SK-N-DZ (cell line): ENCODE results near the gene NRF1.
A peak's percentile ranks its signal among the peaks of the same experiment; 100 is the strongest.
"Not testable (repeated sequence)": the region's sequence is repeated elsewhere in the genome, so short reads cannot be mapped to it uniquely, and the experiment has no call there.

Source experiments
- DNase-seq: peaks from one replicate; pipeline ENCODE4 v3.0.0-alpha.2; 2015; ENCODE audit warnings: low spot score

The NRF1 gene

DNA sequence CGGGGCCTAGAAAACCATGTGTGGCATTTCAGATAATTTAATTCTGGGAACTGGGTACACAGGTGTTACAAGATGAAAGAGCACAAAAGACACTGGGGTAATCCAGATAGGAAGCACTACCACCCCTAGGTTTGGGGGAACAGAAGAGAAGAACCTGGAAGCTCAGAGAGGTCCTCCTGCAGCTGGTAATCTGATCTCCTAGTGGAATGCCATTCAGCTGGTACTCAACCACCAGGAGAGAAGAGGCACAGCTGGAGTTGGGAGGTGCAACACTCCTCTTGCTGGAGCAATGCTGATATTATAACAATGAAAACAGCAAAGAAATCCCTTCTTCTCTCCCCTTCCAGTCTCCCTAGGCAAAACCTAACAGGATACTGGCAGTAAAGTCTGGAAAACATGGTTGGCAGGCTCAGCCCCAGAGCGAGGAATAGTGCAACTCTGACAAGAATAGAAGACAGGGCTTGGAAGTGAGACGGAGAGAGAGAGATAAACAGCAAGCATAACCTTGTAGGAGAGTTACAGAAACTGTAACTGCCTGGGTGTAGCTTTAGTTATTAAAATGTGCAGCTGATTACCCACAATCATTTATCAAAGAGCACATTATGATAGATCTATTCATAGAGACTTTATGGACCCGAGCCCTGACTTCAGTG lies 35.0 kb downstream of the NRF1 start:
- no peak for DNase-seq

DNA sequence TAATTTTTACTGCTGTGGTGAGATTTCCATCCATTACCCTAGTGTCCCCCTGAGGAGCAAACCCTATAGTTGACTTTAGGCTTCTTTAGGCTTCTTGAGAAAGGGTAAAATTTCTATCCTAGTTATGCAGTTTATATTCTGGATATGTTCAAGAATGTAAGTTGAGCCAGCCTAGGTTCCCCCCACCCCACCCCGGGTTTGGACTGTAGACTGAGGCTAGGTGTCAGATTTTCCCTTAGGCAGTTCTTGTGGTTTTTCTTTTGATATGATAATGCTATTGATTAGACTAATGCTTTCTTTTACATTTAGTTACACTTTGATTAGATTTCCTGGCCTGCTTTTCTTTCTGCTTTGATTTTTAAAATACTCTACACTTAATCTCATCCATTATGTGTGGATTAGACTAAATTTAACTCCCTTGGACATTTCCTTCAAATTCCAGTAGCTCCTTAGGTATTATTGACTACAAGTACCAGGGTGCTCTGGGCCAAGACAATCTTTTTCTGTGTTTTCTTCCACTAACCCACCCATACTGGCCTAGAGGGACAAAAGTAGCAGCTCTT lies 37.7 kb downstream of the NRF1 start:
- DNase-seq, result no peak

DNA sequence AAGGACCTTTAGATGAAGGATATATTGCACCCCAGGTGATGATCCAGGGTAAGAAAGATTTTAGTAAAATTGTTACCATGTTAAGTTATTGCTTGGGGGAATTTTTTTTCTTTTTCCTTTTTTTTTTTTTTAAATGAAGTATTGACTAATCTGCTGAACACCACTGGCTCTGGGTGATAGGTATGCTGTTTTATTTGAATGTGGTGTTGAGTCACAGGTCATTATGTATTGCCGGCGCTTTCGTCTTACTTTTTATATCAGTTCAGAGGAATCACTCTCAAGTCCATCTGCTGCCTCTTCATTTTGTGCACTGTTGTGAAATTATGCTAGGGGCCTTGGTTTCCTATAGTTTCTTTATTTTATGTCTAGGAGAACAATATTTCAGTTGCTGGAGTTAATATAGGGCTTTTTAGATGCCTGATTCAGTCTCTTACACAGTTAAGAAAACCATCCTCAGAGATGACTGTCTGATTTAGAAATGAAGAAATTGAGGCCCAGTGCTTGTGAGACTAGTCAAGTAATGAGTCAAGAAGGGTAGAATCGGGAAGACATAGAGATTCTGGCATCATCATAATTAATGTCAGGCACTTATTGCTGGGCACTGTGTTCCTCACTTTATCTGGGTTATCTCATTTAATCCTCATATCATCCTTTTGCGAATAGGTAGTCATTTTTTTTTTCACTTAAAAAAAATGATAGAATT lies 38.7 kb downstream of the NRF1 start:
- DNase-seq, result no peak

DNA sequence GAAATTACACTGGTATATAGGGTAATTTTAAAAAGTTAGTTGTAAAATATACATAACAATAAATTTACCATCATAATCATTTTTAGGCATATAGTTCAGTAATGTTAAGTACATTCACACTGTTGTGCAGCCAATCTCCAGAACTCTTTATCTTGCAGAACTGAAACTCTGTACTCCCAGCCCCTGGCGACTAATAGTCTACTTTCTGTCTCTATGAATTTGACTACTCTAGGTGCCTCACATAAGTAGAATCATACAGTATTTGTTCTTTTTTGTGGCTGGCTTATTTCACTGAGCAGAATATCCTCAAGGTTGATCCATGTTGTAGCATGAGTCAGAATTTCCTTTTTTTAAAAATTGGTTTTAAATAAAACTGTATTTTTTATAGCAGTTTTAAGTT lies 41.4 kb downstream of the NRF1 start:
- DNase-seq, result no peak

DNA sequence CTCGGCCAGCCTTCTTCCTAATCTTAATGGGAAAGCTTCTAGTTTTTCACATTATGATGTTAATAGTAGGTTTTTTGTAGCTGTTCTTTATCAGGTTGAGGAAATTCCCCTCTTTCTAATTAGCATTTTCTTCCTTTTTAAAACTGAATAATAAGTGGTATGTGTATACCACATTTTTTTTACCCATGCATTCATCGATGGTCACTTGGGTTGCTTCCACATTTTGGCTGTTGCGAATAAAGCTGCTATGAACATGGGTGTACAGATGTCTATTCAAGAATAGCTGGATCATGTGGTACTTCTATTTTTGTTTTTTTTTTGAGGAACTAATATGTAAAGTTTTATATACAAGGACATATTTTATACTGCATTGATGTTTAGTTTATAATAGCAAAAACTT lies 44.3 kb downstream of the NRF1 start:
- no peak for DNase-seq

DNA sequence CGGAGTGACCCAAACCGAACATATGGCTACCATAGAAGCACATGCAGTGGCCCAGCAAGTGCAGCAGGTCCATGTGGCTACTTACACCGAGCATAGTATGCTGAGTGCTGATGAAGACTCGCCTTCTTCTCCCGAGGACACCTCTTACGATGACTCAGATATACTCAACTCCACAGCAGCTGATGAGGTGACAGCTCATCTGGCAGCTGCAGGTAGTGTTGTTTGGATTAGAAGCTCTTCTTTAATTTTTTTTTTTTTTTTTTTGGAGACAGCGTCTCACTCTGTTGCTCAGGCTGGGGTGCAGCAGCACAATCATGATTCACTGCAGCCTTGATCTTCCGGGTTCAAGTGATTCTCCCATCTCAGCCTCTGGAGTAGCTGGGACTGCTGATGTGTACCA lies 45.8 kb downstream of the NRF1 start:
- no peak for DNase-seq

DNA sequence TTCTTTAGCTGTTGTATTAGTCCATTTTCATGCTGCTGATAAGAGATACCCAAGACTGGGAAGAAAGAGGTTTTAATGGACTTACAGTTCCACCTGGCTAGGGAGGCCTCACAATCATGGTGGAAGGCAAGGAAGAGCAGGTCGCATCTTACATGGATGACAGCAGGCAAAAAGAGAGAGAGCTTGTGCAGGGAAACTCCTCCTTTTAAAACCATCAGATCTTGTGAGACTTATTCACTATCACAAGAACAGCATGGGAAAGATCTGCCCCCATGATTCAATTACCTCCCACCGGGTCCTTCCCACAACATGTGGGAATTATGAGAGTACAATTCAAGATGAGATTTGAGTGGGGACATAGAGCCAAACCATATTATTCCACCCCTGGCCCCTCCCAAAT lies 48.4 kb downstream of the NRF1 start:
- not testable (repeated sequence) for DNase-seq

DNA sequence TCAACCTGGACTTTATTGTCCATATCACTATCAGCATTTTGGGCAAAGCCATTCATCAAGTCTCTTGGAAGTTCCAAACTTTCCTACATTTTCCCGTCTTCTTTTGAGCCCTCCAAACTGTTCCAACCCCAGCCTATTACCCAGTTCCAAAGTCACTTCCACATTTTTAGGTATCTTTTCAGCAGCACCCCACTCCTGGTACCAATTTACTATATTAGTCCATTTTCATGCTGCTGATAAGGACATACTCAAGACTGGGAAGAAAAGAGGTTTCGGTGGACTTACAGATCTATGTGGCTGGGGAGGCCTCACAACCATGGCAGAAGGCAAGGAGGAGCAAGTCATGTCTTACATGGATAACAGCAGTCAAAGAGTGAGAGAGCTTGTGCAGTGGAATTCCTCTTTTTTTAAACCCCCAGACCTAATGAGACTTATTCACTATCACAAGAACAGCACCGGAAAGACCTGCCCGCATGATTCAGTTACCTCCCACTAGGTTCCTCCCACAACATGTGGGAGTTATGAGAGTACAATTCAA lies 50.2 kb downstream of the NRF1 start:
- no peak for DNase-seq

DNA sequence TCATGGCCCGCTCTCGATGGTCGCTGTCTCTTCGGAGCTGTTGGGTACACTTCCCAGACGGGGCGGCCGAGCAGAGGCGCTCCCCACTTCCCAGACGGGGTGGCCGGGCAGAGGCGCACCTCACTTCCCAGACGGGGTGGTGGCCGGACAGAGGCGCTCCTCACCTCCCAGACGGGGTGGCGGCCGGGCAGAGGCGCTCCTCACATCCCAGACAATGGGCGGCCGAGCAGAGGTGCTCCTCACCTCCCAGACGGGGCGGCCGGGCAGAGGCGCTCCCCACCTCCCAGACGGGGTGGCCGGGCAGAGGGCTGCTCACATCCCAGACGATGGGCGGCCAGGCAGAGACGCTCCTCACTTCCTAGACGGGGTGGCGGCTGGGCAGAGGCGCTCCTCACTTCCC lies 51.7 kb downstream of the NRF1 start:
- not testable (repeated sequence) for DNase-seq

DNA sequence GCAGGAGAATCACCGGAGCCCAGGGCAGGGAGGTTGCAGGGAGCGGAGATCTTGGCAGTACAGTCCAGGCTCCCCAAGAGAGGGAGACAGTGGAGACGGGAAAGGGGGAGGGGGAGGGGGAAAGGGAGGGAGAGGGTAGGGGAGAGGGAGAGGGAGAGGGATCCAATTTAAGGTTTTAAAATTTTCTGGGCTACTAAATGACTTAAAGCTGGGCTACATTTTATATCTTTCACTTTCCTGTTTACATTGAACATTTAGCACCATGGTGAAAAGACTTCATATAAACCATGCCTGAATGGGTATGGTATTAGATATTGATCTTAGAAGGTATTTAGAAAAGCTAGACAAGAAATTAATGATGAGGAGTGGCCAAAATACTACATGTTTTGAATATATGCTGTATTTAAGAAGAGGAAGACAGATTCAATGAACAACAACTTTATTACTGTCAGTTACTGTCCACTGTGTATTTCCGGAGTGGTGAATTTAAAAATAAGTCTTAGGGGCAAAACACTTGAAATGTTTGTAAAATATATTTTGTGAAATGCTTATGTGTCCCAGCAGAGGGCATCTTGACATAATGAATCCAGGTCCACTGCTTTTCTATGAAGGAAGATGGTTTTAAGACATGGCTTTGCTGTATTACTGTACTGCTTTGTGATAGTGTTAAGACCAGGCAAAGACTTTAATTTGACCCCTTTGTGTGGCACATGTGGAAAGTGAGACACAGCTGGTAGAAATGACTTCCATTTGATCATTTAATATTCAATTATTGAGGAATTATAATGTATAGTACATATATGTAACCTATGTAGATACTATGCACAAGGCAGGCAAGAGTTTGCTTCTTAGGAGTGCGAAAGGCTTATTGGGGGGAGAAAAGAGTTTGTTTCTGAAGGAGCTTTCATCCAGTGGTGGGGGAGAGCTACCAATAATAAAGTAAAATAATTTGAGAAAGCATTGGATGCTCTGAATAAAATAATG lies 52.8 kb downstream of the NRF1 start:
- peak; percentile 49 for DNase-seq

DNA sequence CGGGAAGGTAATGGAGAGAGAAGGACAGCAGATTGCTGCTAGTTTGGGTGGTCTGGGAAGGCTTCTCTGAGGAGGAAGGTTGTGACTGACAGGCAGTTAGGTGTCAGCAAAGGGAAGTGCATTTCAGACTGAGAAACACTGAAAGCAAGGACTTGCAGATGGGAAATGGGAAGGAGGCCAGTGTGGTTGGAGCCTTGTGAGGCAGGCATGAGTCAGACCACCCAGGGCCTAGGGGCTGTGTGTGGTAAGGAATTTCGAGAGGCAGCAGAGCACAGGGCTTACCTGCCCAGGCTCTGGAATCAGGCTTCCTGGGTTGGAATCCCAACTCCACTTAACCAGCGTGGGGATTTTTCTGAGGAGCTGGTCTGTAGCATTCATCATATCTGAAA lies 53.5 kb downstream of the NRF1 start:
- no peak for DNase-seq

DNA sequence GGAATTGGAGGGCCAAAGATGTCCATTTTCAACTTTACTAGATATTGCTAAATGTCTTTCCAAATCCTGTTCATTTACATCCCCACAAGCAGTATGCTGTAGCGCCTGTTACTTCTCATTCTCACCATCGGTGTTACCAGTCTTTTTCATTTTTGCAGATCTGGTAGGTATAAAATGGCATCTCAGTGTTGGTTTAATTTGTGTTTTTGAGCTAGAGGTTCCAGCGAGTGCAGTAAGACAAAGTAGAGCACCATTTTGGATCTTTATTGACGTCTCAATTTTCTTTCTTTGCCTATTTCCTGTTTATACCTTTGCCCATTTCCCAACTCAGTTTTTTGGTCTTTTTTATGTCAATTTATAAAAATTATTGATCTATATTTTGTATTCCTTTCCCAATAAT lies 55.6 kb downstream of the NRF1 start:
- no peak for DNase-seq

DNA sequence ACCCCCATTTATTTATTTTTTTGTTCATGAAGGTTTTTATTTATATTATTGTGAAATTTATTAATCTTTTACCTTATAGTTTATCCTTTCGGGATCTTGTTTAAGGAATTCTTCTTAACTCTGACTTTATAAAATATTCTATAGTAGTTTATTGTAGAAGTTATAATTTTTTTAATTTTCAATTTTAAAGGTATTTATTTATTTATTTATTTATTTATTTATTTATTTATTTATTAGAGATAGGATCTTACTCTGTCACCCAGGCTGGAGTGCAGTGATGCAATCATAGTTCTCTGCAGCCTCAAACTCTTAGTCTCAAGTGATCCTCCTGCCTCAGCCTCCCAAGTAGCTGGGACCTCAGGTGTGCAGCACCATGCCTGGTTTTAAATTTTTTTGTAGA lies 56.0 kb downstream of the NRF1 start:
- DNase-seq, result no peak

DNA sequence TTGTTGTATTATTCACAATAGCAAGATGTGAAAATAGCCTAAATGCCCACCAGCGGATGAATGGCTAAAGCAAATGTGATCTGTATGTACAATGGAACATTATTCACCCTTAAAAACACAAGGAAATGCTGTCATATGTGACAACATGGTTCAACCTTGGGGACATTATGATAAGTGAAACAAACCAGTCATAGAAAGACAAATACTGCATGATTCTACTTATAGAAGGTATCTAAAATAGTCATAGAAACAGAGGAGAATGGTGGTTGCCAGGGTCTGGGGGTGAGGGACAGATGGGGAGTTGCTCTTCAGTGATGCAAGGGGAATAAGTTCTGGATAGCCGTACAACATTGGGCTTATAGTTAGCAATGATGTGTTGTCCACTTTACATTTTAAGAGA lies 58.4 kb downstream of the NRF1 start:
- no peak for DNase-seq

DNA sequence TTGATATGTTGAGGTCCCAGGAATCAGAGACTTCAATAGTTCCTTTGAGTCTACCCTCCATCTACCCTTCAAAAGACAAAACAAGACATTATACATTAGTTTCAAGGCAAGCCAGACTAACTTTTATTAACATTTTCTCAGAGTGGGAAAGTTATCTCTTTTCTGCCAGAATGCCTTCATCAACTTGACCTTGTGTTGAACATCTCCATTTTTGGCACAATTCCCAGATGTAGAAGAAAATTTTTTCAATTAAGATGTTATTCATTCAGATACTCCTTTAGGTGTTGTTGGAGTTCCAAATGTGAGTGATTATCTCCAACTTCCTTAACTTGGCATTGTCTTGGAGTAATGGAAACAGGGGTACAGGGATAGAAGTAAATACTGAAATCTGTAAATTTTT lies 59.1 kb downstream of the NRF1 start:
- no peak for DNase-seq

DNA sequence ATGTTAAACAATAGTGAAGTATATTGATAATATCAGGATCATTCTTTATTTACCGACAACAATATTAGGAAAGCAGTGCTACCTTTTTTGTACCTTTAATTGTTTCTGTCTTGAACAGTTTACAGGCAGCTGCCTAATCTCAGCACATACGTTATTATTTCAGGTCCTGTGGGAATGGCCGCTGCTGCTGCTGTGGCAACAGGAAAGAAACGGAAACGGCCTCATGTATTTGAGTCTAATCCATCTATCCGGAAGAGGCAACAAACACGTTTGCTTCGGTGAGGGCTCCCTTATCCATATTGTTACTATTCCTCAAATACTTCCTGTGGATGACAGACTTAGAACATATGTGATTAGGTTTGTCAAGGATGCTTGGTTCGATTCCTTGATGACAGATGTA lies 59.7 kb downstream of the NRF1 start:
- no peak for DNase-seq

DNA sequence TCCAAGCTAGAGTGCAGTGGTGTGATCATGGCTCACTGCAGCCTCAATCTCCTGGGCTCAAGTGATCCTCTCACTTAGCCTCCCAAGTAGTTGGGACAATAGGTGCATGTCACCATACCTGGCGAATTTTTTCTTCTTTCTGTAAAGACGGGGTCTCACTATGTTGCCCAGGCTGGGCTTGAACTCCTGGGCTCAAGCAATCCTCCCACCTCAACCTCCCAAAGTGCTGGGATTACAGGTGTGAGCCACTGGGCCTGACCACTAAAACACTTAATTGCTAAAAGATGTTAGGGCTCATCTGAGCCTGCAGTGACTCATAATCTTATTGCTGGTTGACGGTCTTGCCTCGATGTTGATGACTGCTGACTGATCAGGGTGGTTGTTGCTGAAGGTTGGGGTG lies 63.0 kb downstream of the NRF1 start:
- not testable (repeated sequence) for DNase-seq

DNA sequence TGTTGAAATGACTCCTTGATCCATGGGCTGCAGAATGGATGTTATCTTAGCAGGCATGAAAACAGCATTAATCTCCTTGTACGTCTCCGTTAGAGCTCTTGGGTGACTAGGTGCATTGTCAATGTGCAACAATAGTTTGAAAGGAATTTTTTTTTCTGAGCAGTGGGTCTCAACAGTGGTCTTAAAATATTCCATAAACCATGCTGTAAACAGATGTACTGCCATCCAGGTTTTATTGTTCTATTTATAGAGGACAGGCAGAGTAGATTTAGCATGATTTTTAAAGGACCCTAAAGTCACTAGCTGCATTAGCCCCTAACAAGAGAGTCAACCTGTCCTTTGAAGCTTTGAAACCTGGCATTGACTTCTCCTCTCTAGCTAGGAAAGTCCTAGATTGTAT lies 64.0 kb downstream of the NRF1 start:
- no peak for DNase-seq

DNA sequence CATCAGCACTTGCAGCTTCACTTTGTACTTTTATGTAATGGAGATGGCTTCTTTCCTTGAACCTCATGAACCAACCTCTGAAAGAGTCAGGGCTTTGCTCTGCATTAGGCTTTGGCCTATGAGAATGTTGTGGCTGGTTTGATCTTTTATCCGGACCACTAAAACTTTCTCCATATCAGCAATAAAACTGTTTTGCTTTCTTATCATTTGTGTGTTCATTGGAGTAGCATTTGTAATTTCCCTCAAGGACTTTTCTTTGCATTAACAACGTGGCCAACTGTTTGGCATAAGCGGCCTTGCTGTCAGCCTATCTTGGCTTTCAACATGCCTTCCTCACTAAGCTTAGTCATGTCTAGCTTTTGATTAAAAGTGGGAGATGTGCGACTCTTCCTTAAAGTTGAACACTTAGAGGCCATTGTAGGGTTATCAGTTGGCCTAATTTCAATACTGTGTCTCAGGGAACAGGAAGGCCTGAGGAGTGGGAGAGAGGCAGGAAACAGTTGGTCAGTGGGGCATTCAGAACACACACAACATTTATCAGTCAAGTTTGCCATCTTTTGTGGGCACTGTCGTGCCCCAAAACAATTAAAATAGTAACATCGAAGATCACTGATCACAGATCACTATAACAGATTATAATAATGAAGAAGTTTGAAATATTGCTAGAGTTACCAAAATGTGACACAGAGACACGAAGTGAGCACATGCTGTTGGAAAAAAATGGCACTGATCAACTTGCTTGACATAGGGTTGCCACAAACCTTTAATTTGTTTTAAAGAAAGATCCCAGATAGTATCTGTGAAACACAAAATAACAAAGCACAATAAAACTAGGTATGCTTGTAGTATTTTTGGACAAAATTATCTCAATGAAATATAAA lies 64.7 kb downstream of the NRF1 start:
- no peak for DNase-seq

DNA sequence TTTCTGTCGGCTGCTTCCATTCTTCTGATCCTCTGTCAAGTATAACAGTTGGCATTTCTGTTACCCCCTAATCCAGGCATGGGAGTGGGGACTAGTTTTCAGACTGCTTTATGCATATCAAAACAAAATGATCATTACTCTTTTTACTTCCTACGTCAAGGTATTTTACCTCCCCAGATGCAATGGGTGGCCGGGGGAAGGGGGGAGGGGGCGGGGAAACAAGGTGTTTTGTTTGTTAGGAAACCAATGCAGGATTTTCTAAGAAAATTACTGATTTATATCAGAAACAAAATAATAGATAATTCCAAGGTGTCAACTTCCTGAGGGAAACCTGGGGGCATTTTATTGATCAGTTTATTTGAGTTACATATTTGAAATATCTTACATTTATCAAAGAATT lies 66.3 kb downstream of the NRF1 start:
- no peak for DNase-seq

DNA sequence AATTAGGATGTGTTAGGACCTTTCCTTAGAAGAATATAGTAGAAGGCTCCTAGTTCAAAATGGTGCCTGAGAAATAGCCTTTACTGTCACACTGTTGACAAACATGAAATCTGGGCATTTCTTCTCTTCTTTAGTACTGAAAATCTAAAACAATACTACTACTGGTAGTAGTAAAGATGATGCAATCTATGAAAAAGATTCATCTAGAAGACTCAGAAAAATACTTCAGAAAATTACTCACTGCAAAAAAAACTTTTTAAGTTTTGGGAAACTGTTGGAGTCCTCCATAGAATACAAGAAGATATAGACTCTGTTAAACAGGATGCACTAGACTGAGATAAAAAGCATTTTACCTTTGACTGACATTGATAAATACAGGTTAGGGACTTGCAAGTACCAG lies 67.1 kb downstream of the NRF1 start:
- no peak for DNase-seq
